Measurements from ENCODE around the gene MGAT5. TPM values are rescaled to one million over a fixed set of nuclear protein-coding genes. Genes with fewer than 3 reads are reported as not detected.

MGAT5 gene
- total and polyA plus RNA-seq, 7 donors, result 1.1 to 7.0 (median 2.1) TPM

DNA sequence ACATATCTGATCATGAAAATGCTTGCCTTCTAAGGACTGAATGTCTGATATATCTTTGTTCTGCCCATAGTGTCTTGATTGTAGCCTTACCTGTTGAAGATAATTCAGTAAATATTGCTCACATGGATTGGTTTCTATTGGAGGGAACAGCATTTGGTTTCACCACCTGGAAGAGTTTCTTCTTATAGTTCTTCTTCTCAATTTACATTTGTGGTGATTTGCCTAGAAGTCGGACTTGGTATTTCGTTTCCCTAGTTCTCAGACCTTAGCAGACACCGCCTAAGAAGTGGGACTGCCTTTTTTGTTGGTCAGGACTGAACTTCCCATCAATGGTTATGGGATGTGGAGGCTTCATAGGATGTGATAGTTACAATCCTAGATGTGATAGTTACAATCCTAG, 20.2 kb downstream of the MGAT5 start:
- H3K9me3 ChIP-seq, result no peaks in the 10 kb centered on the region
- H3K36me3 ChIP-seq (ENCODE audit: insufficient read depth in 1 of 2, low read depth in 1 of 2), result no peaks in the 10 kb centered on the region
- H3K27ac ChIP-seq, result no peak overlapping the region
- intact Hi-C loops (cut with DNase I), result no loop called here
- H3K27me3 ChIP-seq (ENCODE audit: insufficient read depth in 3 of 3, low read length in 2 of 3), result peaks cover 0 to 18% (median 0%) of the 10 kb centered on the region in 3 donors
- ATAC-seq (no peak), DNase-seq (no peak)
- WGBS, 3 donors, result 90 to 98% (median 90%) methylated on average over 3 of the region's 3 CpGs
- TF ChIP-seq, protein P1, sequence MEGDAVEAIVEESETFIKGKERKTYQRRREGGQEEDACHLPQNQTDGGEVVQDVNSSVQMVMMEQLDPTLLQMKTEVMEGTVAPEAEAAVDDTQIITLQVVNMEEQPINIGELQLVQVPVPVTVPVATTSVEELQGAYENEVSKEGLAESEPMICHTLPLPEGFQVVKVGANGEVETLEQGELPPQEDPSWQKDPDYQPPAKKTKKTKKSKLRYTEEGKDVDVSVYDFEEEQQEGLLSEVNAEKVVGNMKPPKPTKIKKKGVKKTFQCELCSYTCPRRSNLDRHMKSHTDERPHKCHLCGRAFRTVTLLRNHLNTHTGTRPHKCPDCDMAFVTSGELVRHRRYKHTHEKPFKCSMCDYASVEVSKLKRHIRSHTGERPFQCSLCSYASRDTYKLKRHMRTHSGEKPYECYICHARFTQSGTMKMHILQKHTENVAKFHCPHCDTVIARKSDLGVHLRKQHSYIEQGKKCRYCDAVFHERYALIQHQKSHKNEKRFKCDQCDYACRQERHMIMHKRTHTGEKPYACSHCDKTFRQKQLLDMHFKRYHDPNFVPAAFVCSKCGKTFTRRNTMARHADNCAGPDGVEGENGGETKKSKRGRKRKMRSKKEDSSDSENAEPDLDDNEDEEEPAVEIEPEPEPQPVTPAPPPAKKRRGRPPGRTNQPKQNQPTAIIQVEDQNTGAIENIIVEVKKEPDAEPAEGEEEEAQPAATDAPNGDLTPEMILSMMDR (IDR thresholded peaks at IDR 0.05), result no peak
- H3K4me3 ChIP-seq, result no peak overlapping the region
- no peaks in the 10 kb centered on the region for H3K4me1 ChIP-seq

DNA sequence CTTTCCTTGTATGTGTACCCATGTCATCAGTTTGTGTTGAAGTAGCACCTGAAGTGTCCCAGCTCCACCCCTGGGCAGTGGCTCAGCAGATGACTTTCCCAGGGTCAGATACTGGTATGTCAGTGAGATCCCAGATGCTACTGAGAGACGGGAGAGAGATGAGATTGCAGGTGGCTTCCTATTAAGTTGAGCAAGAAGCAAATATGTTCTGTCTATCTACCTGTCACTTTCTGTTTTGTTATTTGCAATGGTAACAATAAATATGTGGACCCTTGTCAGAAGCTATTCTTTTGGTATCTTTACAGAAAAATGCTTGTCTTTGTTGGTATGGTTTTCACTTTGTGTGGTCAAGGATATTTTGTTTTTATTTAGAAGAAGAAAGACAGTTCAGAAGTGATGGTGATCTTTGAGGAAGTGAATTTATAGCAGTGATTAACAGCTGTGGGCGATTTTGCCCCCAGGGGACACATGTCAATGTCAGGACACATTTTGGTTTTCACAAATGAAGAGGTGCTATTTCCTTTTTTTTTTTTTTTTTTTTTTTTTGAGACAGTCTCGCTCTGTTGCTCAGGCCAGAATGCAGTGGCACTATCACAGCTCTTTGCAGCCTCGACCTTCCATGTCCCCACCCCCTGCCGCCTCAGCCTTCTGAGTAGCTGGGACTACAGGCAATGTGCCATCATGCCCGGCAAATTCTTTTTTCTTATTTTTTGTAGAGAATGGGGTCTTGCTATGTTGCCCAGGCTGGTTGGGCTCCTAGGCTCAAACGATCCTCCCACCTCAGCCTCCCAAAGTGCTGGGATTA, 21.4 kb downstream of the MGAT5 start:
- Histone ChIP-seq H3K27ac (no peak overlapping the region), H3K4me3 (no peak overlapping the region), H3K9me3 (no peaks in the 10 kb centered on the region), H3K36me3 (ENCODE audit: insufficient read depth in 1 of 2, low read depth in 1 of 2) (no peaks in the 10 kb centered on the region), H3K27me3 (ENCODE audit: insufficient read depth in 3 of 3, low read length in 2 of 3) (peaks cover 0 to 22% (median 0%) of the 10 kb centered on the region in 3 donors), H3K4me1 (no peaks in the 10 kb centered on the region)
- ATAC-seq (no peak), DNase-seq (no peak)
- intact Hi-C loops (cut with DNase I), result no loop called here
- WGBS, 3 donors, result 85 to 91% (median 90%) methylated on average over 7 of the region's 7 CpGs
- TF ChIP-seq, protein P1 (IDR thresholded peaks at IDR 0.05), result no peak

DNA sequence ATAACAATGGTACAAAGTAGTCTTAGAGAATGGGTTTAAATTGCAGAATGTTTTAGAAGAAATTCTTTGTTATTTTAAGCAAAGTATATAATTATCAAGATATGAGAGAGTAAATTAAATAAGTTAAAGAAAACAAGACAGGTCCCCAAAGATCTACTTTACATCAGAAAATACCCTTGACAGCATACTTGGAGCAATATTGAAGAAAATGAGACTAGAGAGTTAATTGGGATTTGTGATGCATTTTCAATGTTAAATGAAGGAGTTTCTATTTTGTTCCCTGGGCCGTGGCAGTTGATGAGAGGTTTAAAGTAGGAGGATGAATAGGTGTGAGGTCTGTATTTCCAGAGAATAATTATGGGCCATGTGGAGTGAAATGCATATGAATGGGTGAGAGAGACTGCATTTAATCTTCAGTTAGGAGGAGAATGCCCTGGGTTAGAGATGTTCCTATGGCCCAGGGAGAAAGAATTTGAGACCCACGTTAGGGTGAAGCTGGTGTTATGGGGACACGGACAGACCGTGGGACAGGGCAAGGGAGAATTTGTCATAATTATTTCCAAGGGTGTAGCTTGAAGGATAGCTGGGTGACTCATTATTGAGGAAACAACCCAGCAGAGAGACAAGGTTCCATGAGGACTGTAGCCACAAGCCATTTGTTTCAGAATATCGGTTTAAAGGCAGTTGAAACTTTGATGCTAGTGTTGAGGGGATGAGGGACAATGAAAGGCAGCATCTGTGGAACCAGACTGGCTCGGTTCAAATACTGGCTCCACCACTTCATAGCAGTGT, 22.7 kb downstream of the MGAT5 start:
- intact Hi-C loops (cut with DNase I), result no loop called here
- ATAC-seq (no peak), DNase-seq (no peak)
- Histone ChIP-seq H3K9me3 (no peaks in the 10 kb centered on the region), H3K4me1 (no peaks in the 10 kb centered on the region), H3K36me3 (ENCODE audit: insufficient read depth in 1 of 2, low read depth in 1 of 2) (no peaks in the 10 kb centered on the region), H3K4me3 (no peak overlapping the region), H3K27ac (no peak overlapping the region), H3K27me3 (ENCODE audit: insufficient read depth in 3 of 3, low read length in 2 of 3) (peaks cover 0 to 22% (median 0%) of the 10 kb centered on the region in 3 donors)
- WGBS, 3 donors, result 84 to 94% (median 88%) methylated on average over 6 of the region's 6 CpGs
- TF ChIP-seq, protein P1 (IDR thresholded peaks at IDR 0.05), result no peak

DNA sequence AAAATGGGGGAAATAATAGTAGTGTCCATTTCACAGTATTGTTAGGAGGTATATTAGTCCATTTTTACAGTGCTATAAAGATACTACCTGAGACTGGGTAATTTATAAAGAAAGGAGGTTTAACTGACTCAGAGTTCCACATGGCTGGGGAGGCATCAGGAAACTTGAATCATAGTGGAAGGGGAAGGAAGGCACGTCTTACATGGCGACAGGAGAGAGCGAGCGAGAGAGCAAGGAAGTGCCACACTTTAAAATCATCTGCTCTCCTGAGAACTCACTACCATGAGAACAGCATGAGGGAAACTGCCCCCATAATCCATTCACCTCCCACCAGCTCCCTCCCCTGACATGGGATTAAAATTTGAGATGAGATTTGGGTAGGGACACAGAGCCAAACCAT, 23.4 kb downstream of the MGAT5 start:
- DNase-seq, result no peak
- Histone ChIP-seq H3K36me3 (ENCODE audit: insufficient read depth in 1 of 2, low read depth in 1 of 2) (no peaks in the 10 kb centered on the region), H3K4me1 (no peaks in the 10 kb centered on the region), H3K27ac (no peak overlapping the region), H3K9me3 (no peaks in the 10 kb centered on the region), H3K4me3 (no peak overlapping the region), H3K27me3 (ENCODE audit: insufficient read depth in 3 of 3, low read length in 2 of 3) (peaks cover 0 to 22% (median 0%) of the 10 kb centered on the region in 3 donors)
- no peak for ATAC-seq
- TF ChIP-seq, protein P1 (IDR thresholded peaks at IDR 0.05), result no peak
- WGBS, 3 donors, result 86 to 98% (median 94%) methylated on average over 4 of the region's 4 CpGs
- intact Hi-C loops (cut with DNase I), result no loop called here

Data from psoas muscle (tissue), 8 donors.